ENCODE results near the gene HAPLN2.

Gene HAPLN2

DNA sequence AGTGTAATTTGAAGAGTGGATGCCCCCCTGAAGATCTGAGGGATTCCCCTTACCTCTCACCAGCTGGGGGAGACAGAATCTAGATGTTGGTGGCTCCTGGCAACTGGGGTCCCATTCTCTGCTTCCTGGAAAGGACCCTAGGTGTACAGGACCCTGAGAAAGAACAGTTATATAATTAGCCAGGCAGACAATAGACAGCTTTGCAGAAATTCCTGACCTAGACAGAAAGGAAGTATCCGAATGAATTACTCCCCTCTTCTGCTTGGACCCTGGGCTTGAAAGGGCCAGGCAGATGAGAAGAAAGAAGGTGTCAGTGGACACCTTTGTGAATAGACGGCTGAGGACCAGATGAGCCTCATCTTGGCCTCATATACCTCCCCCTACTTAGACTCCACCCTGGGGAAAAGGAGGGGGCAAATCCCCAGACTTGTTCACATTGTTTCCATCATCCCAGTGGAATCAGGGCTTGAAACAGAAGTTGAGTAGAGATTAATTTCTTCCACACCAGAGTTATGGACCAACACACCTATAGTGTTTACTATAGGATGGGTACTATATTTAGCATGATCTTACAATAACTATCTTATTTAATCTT is 45.1 kb upstream of the HAPLN2 start:
- Histone ChIP-seq H4K91ac (ENCODE audit: low read length) (no peak overlapping the region), H3K4ac (ENCODE audit: low read depth in 1 of 2, low read length in 2 of 2) (no peak overlapping the region), H2BK5ac (ENCODE audit: low read depth, low read length, poor library complexity, severe bottlenecking) (no peak overlapping the region), H3K4me2 (ENCODE audit: low read length, poor library complexity, severe bottlenecking) (no peak overlapping the region), H3K23ac (ENCODE audit: low read length in 2 of 2) (no peak overlapping the region), H3K27me3 (ENCODE audit: control insufficient read depth in 1 of 2, insufficient read depth in 1 of 2, low read length in 2 of 2) (peaks cover 18 to 25% of the 10 kb centered on the region in 2 experiments), H2AK5ac (ENCODE audit: low read length, severe bottlenecking) (no peak overlapping the region), H3K79me1 (replicated peaks; ENCODE audit: low read length, poor library complexity, severe bottlenecking) (peaks cover 16% of the 10 kb centered on the region), H2BK120ac (ENCODE audit: low read depth, low read length) (no peak overlapping the region), H2AFZ (ENCODE audit: low read depth, low read length) (no peak overlapping the region), H3K9me3 (ENCODE audit: control insufficient read depth, low read length) (no peaks in the 10 kb centered on the region), H3K9ac (ENCODE audit: low read length) (no peak overlapping the region), H2BK15ac (ENCODE audit: low read depth, poor library complexity, severe bottlenecking) (no peak overlapping the region), H3K18ac (ENCODE audit: low read depth in 1 of 2, low read length in 2 of 2) (no peak overlapping the region), H3K14ac (ENCODE audit: low read length in 2 of 2) (no peak overlapping the region), H3K4me3 (ENCODE audit: insufficient read depth in 1 of 2, low read depth in 1 of 2, low read length in 2 of 2) (no peak overlapping the region), H3K36me3 (ENCODE audit: control insufficient read depth in 1 of 2, insufficient read depth in 2 of 2, low read depth in 1 of 2, low read length in 2 of 2) (no peaks in the 10 kb centered on the region), H3K27ac (ENCODE audit: low read length, poor library complexity, severe bottlenecking) (no peak overlapping the region), H3K4me1 (ENCODE audit: control insufficient read depth, insufficient read depth, low read depth, low read length) (peaks cover 8% of the 10 kb centered on the region), H4K8ac (ENCODE audit: low read length) (no peak overlapping the region), H2BK12ac (ENCODE audit: low read length in 2 of 2) (no peak overlapping the region)
- WGBS = 88% methylated on average over 2 of the region's 2 CpGs
- DNase-seq = no peak

DNA sequence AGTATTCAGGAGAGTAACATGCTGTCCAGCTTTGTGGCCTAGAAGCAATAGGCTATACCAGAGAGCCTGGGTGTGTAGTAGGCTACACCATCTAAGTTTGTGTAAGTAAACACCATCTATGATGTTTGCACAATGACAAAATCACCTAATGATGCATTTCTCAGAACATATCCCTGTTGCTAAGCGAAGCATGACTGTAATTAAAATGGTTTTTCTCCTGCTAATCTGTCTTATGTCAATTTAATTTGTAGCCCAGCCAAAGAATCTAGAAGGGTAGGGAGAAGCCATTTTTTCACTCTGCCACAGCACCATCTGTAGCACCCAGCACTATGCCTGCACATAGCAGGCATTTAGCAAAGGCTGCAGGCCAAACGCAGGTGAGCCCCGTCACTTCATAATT is 41.7 kb upstream of the HAPLN2 start:
- H2BK5ac ChIP-seq (ENCODE audit: low read depth, low read length, poor library complexity, severe bottlenecking) = no peak overlapping the region
- no peak overlapping the region for H3K4me3 ChIP-seq (ENCODE audit: insufficient read depth in 1 of 2, low read depth in 1 of 2, low read length in 2 of 2)
- H3K4ac ChIP-seq (ENCODE audit: low read depth in 1 of 2, low read length in 2 of 2) = no peak overlapping the region
- no peak overlapping the region for H4K8ac ChIP-seq (ENCODE audit: low read length)
- peaks cover under 1% of the 10 kb centered on the region for H3K4me1 ChIP-seq (ENCODE audit: control insufficient read depth, insufficient read depth, low read depth, low read length)
- H3K79me1 ChIP-seq (replicated peaks; ENCODE audit: low read length, poor library complexity, severe bottlenecking) = no peaks in the 10 kb centered on the region
- no peak overlapping the region for H4K91ac ChIP-seq (ENCODE audit: low read length)
- no peak overlapping the region for H3K18ac ChIP-seq (ENCODE audit: low read depth in 1 of 2, low read length in 2 of 2)
- no peak for DNase-seq
- no peak overlapping the region for H3K9ac ChIP-seq (ENCODE audit: low read length)
- peaks cover 18 to 37% of the 10 kb centered on the region in 2 experiments for H3K27me3 ChIP-seq (ENCODE audit: control insufficient read depth in 1 of 2, insufficient read depth in 1 of 2, low read length in 2 of 2)
- H3K23ac ChIP-seq (ENCODE audit: low read length in 2 of 2) = no peak overlapping the region
- 86% methylated on average over 2 of the region's 3 CpGs for WGBS
- no peaks in the 10 kb centered on the region for H3K9me3 ChIP-seq (ENCODE audit: control insufficient read depth, low read length)
- no peak overlapping the region for H3K14ac ChIP-seq (ENCODE audit: low read length in 2 of 2)
- no peaks in the 10 kb centered on the region for H3K36me3 ChIP-seq (ENCODE audit: control insufficient read depth in 1 of 2, insufficient read depth in 2 of 2, low read depth in 1 of 2, low read length in 2 of 2)
- H2BK120ac ChIP-seq (ENCODE audit: low read depth, low read length) = no peak overlapping the region
- no peak overlapping the region for H3K4me2 ChIP-seq (ENCODE audit: low read length, poor library complexity, severe bottlenecking)
- no peak overlapping the region for H2BK12ac ChIP-seq (ENCODE audit: low read length in 2 of 2)
- no peak overlapping the region for H2BK15ac ChIP-seq (ENCODE audit: low read depth, poor library complexity, severe bottlenecking)
- H2AK5ac ChIP-seq (ENCODE audit: low read length, severe bottlenecking) = no peak overlapping the region
- no peak overlapping the region for H2AFZ ChIP-seq (ENCODE audit: low read depth, low read length)
- H3K27ac ChIP-seq (ENCODE audit: low read length, poor library complexity, severe bottlenecking) = no peak overlapping the region

DNA sequence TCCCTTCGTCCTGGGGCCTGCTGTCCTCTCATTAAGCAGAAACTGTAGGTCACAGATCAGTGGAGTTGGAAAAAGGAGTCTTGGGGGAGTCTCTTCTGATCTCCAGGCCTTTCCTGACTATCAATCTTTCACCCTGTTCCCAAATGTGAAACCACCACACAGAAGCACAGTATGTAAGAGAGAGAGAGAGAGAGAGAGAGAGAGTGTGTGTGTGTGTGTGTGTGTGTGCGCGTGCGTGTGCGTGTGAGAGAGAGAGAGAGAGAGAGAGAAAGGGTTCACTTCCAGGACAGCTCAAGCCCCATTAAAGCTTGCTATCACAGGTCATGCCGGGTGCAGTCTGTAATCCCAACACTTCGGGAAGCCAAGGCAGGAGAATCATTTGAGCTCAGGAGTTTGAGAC is 41.2 kb upstream of the HAPLN2 start:
- no peak overlapping the region for H2AK5ac ChIP-seq (ENCODE audit: low read length, severe bottlenecking)
- no peak overlapping the region for H3K27ac ChIP-seq (ENCODE audit: low read length, poor library complexity, severe bottlenecking)
- no peaks in the 10 kb centered on the region for H3K4me1 ChIP-seq (ENCODE audit: control insufficient read depth, insufficient read depth, low read depth, low read length)
- H3K18ac ChIP-seq (ENCODE audit: low read depth in 1 of 2, low read length in 2 of 2) = no peak overlapping the region
- H3K36me3 ChIP-seq (ENCODE audit: control insufficient read depth in 1 of 2, insufficient read depth in 2 of 2, low read depth in 1 of 2, low read length in 2 of 2) = no peaks in the 10 kb centered on the region
- no peak overlapping the region for H2BK15ac ChIP-seq (ENCODE audit: low read depth, poor library complexity, severe bottlenecking)
- H3K9ac ChIP-seq (ENCODE audit: low read length) = no peak overlapping the region
- H2AFZ ChIP-seq (ENCODE audit: low read depth, low read length) = no peak overlapping the region
- H3K23ac ChIP-seq (ENCODE audit: low read length in 2 of 2) = no peak overlapping the region
- H2BK120ac ChIP-seq (ENCODE audit: low read depth, low read length) = no peak overlapping the region
- no peaks in the 10 kb centered on the region for H3K79me1 ChIP-seq (replicated peaks; ENCODE audit: low read length, poor library complexity, severe bottlenecking)
- no peak overlapping the region for H2BK5ac ChIP-seq (ENCODE audit: low read depth, low read length, poor library complexity, severe bottlenecking)
- no peak overlapping the region for H3K4ac ChIP-seq (ENCODE audit: low read depth in 1 of 2, low read length in 2 of 2)
- no peak overlapping the region for H3K14ac ChIP-seq (ENCODE audit: low read length in 2 of 2)
- DNase-seq = peak; percentile 24
- H3K4me3 ChIP-seq (ENCODE audit: insufficient read depth in 1 of 2, low read depth in 1 of 2, low read length in 2 of 2) = no peak overlapping the region
- no peak overlapping the region for H2BK12ac ChIP-seq (ENCODE audit: low read length in 2 of 2)
- H3K4me2 ChIP-seq (ENCODE audit: low read length, poor library complexity, severe bottlenecking) = no peak overlapping the region
- H3K27me3 ChIP-seq (ENCODE audit: control insufficient read depth in 1 of 2, insufficient read depth in 1 of 2, low read length in 2 of 2) = peaks cover 18 to 37% of the 10 kb centered on the region in 2 experiments
- WGBS = 71% methylated on average over 1 of the region's 7 CpGs
- H3K9me3 ChIP-seq (ENCODE audit: control insufficient read depth, low read length) = no peaks in the 10 kb centered on the region
- H4K91ac ChIP-seq (ENCODE audit: low read length) = no peak overlapping the region
- no peak overlapping the region for H4K8ac ChIP-seq (ENCODE audit: low read length)

- H3K27me3 ChIP-seq (ENCODE audit: control insufficient read depth in 1 of 2, insufficient read depth in 1 of 2, low read length in 2 of 2) = peaks cover 11 to 29% of the 10 kb centered on the region in 2 experiments
- H3K79me1 ChIP-seq (replicated peaks; ENCODE audit: low read length, poor library complexity, severe bottlenecking) = no peaks in the 10 kb centered on the region
- DNase-seq = no peak
- no peak within 1 kb of the TSS for H2BK12ac ChIP-seq (ENCODE audit: low read length in 2 of 2)
- no peak within 1 kb of the TSS for H3K23ac ChIP-seq (ENCODE audit: low read length in 2 of 2)
- H3K18ac ChIP-seq (ENCODE audit: low read depth in 1 of 2, low read length in 2 of 2) = no peak within 1 kb of the TSS
- H3K4me1 ChIP-seq (ENCODE audit: control insufficient read depth, insufficient read depth, low read depth, low read length) = peaks cover 5% of the 10 kb centered on the region
- H2AFZ ChIP-seq (ENCODE audit: low read depth, low read length) = no peak within 1 kb of the TSS
- H2BK120ac ChIP-seq (ENCODE audit: low read depth, low read length) = no peak within 1 kb of the TSS
- H3K4ac ChIP-seq (ENCODE audit: low read depth in 1 of 2, low read length in 2 of 2) = no peak within 1 kb of the TSS
- no peak within 1 kb of the TSS for H2AK5ac ChIP-seq (ENCODE audit: low read length, severe bottlenecking)
- WGBS = 75% methylated on average over 5 of the region's 5 CpGs
- H3K4me3 ChIP-seq (ENCODE audit: insufficient read depth in 1 of 2, low read depth in 1 of 2, low read length in 2 of 2) = no peak within 1 kb of the TSS
- H3K9ac ChIP-seq (ENCODE audit: low read length) = no peak within 1 kb of the TSS
- H4K8ac ChIP-seq (ENCODE audit: low read length) = no peak within 1 kb of the TSS
- no peak within 1 kb of the TSS for H3K27ac ChIP-seq (ENCODE audit: low read length, poor library complexity, severe bottlenecking)
- H3K4me2 ChIP-seq (ENCODE audit: low read length, poor library complexity, severe bottlenecking) = no peak within 1 kb of the TSS
- no peak within 1 kb of the TSS for H2BK5ac ChIP-seq (ENCODE audit: low read depth, low read length, poor library complexity, severe bottlenecking)
- H3K14ac ChIP-seq (ENCODE audit: low read length in 2 of 2) = no peak within 1 kb of the TSS
- no peak within 1 kb of the TSS for H4K91ac ChIP-seq (ENCODE audit: low read length)
- no peaks in the 10 kb centered on the region for H3K36me3 ChIP-seq (ENCODE audit: control insufficient read depth in 1 of 2, insufficient read depth in 2 of 2, low read depth in 1 of 2, low read length in 2 of 2)
- no peak within 1 kb of the TSS for H2BK15ac ChIP-seq (ENCODE audit: low read depth, poor library complexity, severe bottlenecking)
- H3K9me3 ChIP-seq (ENCODE audit: control insufficient read depth, low read length) = no peaks in the 10 kb centered on the region
Observed at GRCh38 chr1:156579472-156579871, 39.7 kb upstream of the HAPLN2 start, which contains the start of gene TTC24. TSS of gene TTC24 (plus strand) at chr1:156579723. CDS start at chr1:156581365, 1,642 bp downstream.
